Gastroesophageal sphincter (tissue), 2 donors: ENCODE results near the gene RAB6D.
"Not testable (repeated sequence)": the region's sequence is repeated elsewhere in the genome, so short reads cannot be mapped to it uniquely, and the experiment has no call there.

Source experiments
- EP300 ChIP-seq: sonication (generic); formaldehyde crosslinking; IDR thresholded peaks from one replicate; pipeline ENCODE4 v1.6.1; 2017; ENCODE audit warnings: antibody characterized with exemption, mild to moderate bottlenecking
- POLR2A ChIP-seq, 2 donors: fragments of 450-650 bp; IDR thresholded peaks; one replicate each; pipeline ENCODE4 v1.6.1; 2017; ENCODE audit warnings: antibody characterized with exemption in 2 of 2, mild to moderate bottlenecking in 2 of 2, moderate library complexity in 1 of 2

GRCh38 chr2:131361773-131362172, 2.2 kb downstream of the RAB6D start:
- not testable (repeated sequence) for TF ChIP-seq EP300; POLR2A (IDR thresholded peaks at IDR 0.05)
